Activated CD4-positive, alpha-beta T cell treated with anti-CD3 and anti-CD28 coated beads for 48 hours (primary cell): ENCODE measurements around the gene IFNAR2.

Experiments used
- DNase-seq: peaks from one replicate; pipeline ENCODE4 v3.0.0-alpha.2; 2020

The IFNAR2 gene

DNA sequence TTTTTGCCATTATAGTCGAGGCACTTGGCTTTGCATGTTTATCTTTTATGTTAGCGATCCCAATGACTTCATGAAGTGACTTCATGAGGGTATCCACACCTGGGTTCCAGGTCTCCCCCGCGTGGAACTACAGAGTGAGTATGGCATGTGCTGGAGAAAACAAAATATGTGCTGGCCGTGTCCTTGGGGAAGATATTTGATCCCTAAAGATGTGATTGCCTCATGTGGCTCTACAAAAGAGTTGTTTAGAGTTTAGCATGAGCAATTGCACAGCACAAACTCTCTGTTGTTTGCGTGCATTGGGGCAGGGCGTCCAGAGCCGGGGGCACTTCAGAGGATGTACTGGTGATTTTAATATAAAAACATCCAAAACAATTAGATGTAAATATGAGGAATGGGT is 41.2 kb downstream of the IFNAR2 start:
- DNase-seq, result no peak

DNA sequence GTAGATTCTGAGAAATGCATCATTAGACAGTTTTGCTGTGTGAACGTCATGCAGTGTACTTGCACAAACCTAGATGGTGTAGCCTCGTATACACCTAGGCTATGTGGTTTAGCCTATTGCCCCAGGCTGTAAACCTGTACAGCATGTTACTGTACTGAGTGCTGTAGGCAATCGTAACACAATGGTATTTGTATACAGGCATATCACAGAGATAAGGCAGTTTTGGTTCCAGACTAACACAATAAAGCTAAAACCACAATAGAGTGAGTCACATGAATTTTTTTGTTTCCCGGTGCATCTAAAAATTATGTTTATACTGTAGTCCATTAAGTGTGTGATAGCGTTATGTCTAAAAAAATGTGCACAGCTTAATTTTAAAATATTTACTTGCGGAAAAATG is 43.3 kb downstream of the IFNAR2 start:
- DNase-seq, result no peak

DNA sequence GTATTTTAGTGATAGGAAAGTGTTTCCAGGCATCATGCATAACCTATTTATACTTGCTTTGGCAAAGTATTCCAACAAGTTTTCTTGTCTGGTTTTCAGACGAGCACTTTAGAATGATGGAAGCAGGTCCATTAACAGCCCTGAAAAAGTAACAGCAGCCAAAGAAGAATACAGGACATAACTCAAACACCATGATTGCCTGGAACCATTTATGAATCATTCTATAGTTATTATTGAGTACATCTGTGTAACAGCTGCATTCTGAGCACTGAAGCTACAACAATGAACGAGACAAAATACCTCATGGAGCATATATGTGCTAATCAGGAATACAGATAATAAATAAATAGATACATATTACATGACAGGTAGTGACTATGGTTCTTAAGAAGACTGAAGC is 49.0 kb downstream of the IFNAR2 start:
- DNase-seq, result no peak

DNA sequence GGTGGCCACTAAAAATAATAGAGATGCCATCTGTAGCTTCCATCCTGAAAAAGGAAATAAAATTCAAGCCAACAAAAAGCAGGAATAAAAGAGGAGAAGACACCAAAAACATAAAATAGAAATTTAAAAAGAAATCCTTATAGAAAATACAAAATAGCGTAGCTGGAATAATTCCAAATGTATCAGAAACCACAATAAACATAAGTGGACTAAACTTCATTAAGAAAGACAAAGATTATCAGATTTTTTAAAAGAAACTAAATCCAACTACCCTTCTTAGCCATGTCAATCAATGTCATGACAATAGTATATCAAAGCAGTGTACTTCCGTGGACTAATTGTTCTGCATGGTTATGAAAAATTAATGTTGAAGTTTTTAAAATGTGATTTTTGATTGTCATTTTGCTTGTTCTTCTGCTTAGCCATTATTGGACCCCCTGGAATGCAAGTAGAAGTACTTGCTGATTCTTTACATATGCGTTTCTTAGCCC is 49.6 kb downstream of the IFNAR2 start:
- DNase-seq, result no peak
